Fibroblast of villous mesenchyme (primary cell): ENCODE results near the gene LRIG3. TPM values are rescaled to one million over a fixed set of nuclear protein-coding genes. Genes with fewer than 3 reads are reported as not detected.
"Not testable (repeated sequence)": the region's sequence is repeated elsewhere in the genome, so short reads cannot be mapped to it uniquely, and the experiment has no call there.

Experiments used
- DNase-seq: peaks from one replicate; pipeline ENCODE4 v3.0.0-alpha.2; 2010; ENCODE audit warnings: low read depth
- H3K4me3 ChIP-seq: 2 replicates; pipeline ENCODE4 v1.5.1; 2011; ENCODE audit warnings: low read depth, mild to moderate bottlenecking, low read length
- total RNA-seq: library from RNA; depleted of rRNA; stranded (reverse); fragments of >200 nt; gene quantifications from 2 replicates; pipeline ENCODE4 v1.2.3, GENCODE V29; 2012
- TF ChIP-seq, protein P1 (sequence below): IDR thresholded peaks from 2 replicates; pipeline ENCODE4 v1.5.1; 2012; ENCODE audit warnings: low read depth, mild to moderate bottlenecking, low read length; ENCODE audit not compliant: insufficient read depth

LRIG3 gene
- total RNA-seq, 1 donor: 97.2 TPM

DNA sequence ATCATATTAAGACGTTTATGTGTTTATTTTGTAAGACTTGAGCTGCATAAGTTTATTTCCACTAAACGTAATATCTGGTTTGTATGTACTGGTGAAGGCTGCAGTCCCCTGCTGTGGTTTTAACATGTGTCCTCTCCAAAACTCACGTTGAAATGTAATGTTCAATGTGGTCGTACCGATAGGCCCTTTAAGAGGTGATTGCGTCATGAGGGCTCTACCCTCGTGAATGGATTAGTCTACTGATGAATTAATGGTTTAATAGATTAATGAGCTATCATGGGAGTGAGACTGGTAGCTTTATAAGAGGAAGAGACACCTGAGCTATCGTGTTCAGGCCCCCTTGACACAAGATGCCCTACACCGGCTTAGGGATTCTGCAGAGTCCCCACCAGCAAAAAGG lies 14.9 kb downstream of the LRIG3 start:
- DNase-seq: no peak
- TF ChIP-seq, protein P1, sequence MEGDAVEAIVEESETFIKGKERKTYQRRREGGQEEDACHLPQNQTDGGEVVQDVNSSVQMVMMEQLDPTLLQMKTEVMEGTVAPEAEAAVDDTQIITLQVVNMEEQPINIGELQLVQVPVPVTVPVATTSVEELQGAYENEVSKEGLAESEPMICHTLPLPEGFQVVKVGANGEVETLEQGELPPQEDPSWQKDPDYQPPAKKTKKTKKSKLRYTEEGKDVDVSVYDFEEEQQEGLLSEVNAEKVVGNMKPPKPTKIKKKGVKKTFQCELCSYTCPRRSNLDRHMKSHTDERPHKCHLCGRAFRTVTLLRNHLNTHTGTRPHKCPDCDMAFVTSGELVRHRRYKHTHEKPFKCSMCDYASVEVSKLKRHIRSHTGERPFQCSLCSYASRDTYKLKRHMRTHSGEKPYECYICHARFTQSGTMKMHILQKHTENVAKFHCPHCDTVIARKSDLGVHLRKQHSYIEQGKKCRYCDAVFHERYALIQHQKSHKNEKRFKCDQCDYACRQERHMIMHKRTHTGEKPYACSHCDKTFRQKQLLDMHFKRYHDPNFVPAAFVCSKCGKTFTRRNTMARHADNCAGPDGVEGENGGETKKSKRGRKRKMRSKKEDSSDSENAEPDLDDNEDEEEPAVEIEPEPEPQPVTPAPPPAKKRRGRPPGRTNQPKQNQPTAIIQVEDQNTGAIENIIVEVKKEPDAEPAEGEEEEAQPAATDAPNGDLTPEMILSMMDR: no peak

DNA sequence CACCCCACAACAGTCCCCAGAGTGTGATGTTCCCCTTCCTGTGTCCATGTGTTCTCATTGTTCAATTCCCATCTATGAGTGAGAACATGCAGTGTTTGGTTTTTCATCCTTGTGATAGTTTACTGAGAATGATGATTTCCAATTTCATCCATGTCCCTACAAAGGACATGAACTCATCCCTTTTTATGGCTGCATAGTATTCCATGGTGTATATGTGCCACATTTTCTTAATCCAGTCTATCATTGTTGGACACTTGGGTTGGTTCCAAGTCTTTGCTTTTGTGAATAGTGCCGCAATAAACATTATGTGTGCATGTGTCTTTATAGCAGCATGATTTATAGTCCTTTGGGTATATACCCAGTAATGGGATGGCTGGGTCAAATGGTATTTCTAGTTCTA lies 17.6 kb downstream of the LRIG3 start:
- not testable (repeated sequence) for DNase-seq, H3K4me3 ChIP-seq

More for the DNA sequence above, 14.9 kb downstream of the LRIG3 start:
- no peak overlapping the region for H3K4me3 ChIP-seq

DNA sequence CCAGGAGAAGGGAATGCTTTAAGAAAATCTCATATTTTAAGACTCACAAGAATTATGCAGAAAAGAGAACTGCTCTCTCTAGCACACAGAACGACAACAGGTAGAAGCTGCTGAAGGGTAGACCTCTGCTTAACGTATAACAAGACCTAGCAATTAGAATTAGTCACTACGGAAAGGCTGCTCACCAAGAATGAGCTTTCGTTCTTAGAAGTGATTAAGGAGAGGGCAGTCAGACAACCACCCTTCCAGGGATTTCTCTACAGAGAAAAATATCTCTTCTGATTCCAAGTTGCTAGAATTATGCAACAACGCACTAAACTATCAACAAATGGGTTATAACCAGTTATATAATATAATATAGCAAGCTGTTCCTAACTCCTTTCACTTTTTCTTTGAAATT lies 18.6 kb downstream of the LRIG3 start:
- TF ChIP-seq, protein P1: no peak
- no peak overlapping the region for H3K4me3 ChIP-seq
- DNase-seq: no peak

DNA sequence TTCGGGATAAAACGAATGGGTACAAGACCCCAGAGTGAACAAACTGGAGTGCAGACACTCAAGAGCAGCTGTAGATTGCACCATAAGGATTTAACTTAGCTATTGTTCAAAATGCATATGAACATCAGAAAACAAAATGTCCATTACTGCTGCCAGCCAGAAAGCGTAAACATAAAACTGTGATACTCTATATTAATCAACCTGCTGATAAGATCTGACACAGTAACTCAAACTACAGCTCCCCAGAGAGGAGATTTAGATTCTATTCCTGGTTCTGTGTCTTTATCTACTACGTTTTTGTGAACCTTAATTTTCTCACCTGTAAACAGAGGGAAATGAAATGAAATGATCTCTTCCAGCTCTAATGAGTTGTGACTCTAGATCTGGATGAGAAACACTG lies 22.3 kb downstream of the LRIG3 start:
- TF ChIP-seq, protein P1: no peak
- no peak overlapping the region for H3K4me3 ChIP-seq
- no peak for DNase-seq

DNA sequence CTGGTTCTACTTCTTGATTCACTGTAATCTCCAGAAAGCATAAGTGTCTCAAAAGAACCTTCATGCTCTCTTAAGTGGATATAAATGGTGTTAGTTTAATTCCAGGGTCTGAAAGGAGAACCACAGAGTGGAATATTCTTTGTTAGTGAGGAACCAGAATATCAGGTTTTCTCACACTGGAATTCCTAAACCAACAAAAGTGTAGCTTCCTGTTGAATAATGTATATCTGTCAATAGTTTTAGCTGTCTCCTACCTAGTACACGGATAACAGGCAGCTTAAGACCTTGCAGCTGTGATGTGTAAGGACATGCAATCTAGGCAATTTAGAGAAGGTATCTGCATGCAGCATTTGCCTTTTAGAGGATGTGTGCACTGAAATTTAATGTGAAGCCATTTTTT lies 24.0 kb downstream of the LRIG3 start:
- TF ChIP-seq, protein P1: no peak

DNA sequence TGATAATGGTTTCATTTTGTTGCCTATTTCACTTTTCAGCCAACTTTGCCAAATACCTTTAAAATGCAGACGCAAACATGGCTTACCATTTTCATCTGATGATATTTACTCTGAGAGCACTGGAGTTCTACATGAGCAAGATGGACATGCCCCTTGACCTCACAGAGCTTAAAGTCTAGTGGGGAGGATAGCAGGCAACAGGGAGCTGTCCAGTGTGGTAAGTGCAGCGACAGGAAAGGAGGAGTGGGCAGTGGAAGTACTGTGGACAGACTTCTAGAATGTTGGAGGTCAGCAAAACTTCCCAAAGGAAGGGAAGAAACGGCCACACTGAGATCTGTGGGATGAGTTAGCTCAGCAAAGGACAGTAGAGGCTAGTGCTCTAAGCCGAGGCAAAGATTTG lies 25.3 kb downstream of the LRIG3 start:
- TF ChIP-seq, protein P1: no peak
- no peak overlapping the region for H3K4me3 ChIP-seq
- no peak for DNase-seq

More for the DNA sequence above, 24.0 kb downstream of the LRIG3 start:
- no peak for DNase-seq
- no peak overlapping the region for H3K4me3 ChIP-seq

DNA sequence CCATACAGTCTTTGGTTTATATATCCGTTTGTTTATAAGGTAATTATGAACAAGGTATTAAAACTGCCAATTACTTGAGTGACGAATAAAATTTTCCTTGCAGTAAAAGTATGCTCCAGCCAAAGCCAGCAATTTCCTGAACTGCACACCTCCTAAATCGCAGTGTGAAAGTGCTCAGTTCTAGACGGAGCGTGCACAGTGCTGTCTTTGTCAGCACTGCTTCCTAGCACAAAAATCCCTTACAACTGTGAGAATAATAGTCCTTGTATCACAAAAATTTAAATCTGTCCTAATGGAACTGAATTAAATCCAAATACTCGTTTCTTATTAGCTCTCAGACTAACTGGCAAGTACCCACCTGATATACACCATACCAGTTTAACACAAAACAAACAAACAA lies 26.3 kb downstream of the LRIG3 start:
- TF ChIP-seq, protein P1: no peak
- H3K4me3 ChIP-seq: no peak overlapping the region
- no peak for DNase-seq
